Endothelial cell of hepatic sinusoid (primary cell): ENCODE results near the gene SELENOI.
"Not testable (repeated sequence)": the region's sequence is repeated elsewhere in the genome, so short reads cannot be mapped to it uniquely, and the experiment has no call there.

Experiments used
- in situ Hi-C: cut with HindIII; loops from 2 replicates; pipeline ENCODE4 v1.10.0; 2017; ENCODE audit warnings: low sequenced_read_pairs

SELENOI gene

GRCh38 chr2:26345545-26346453 is at the start of gene SELENOI:
SELENOI (plus strand) TSS chr2:26346143; CDS start chr2:26346233, 90 bp downstream.
- in situ Hi-C loops = no loop called here

GRCh38 chr2:26297061-26297460 is 48.9 kb upstream of the SELENOI start:
- in situ Hi-C loops = no loop called here

GRCh38 chr2:26298286-26298637 is 47.7 kb upstream of the SELENOI start:
- in situ Hi-C loops = no loop called here

GRCh38 chr2:26298638-26299393 is 47.1 kb upstream of the SELENOI start:
- in situ Hi-C loops = no loop called here

- in situ Hi-C loops = no loop called here
Measured at GRCh38 chr2:26299471-26300101, 46.4 kb upstream of the SELENOI start.

GRCh38 chr2:26300234-26300925 is 45.6 kb upstream of the SELENOI start:
- in situ Hi-C loops = no loop called here

- in situ Hi-C loops = no loop called here
Measured at GRCh38 chr2:26302846-26303245, 43.1 kb upstream of the SELENOI start.

- in situ Hi-C loops = not testable (repeated sequence)
Measured at GRCh38 chr2:26305094-26305493, 40.8 kb upstream of the SELENOI start.

- in situ Hi-C loops = no loop called here
Measured at GRCh38 chr2:26305540-26305939, 40.4 kb upstream of the SELENOI start.

GRCh38 chr2:26309921-26310320 is 36.0 kb upstream of the SELENOI start:
- in situ Hi-C loops = no loop called here

GRCh38 chr2:26312471-26312870 is 33.5 kb upstream of the SELENOI start:
- in situ Hi-C loops = no loop called here

- in situ Hi-C loops = no loop called here
Measured at GRCh38 chr2:26313446-26313845, 32.5 kb upstream of the SELENOI start.

- in situ Hi-C loops = no loop called here
Measured at GRCh38 chr2:26314243-26314642, 31.7 kb upstream of the SELENOI start.

- in situ Hi-C loops = no loop called here
Measured at GRCh38 chr2:26316041-26316440, 29.9 kb upstream of the SELENOI start.

GRCh38 chr2:26316845-26317244 is 29.1 kb upstream of the SELENOI start:
- in situ Hi-C loops = no loop called here

- in situ Hi-C loops = no loop called here
Measured at GRCh38 chr2:26317377-26318105, 28.4 kb upstream of the SELENOI start.

- in situ Hi-C loops = no loop called here
Measured at GRCh38 chr2:26318950-26319349, 27.0 kb upstream of the SELENOI start.

GRCh38 chr2:26324479-26324878 is 21.5 kb upstream of the SELENOI start:
- in situ Hi-C loops = not testable (repeated sequence)

GRCh38 chr2:26324903-26325302 is 21.0 kb upstream of the SELENOI start:
- in situ Hi-C loops = no loop called here

GRCh38 chr2:26325851-26326250 is 20.1 kb upstream of the SELENOI start:
- in situ Hi-C loops = no loop called here
